HG02981 (cell line): Measurements from ENCODE around the gene BDNF.

Source experiments
- ATAC-seq: cut with Tn5 transposase; IDR thresholded peaks from one replicate; pipeline ENCODE4 v1.9.1; 2021; ENCODE audit warnings: mild to moderate bottlenecking, moderate library complexity; ENCODE audit not compliant: unreplicated experiment

Gene BDNF

GRCh38 chr11:27707676-27708075, 7.4 kb upstream of the BDNF start:
- no peak for ATAC-seq

GRCh38 chr11:27705873-27706820, 5.9 kb upstream of the BDNF start:
- ATAC-seq = peak; percentile 73

GRCh38 chr11:27703481-27703880, 3.2 kb upstream of the BDNF start:
- no peak for ATAC-seq

DNA sequence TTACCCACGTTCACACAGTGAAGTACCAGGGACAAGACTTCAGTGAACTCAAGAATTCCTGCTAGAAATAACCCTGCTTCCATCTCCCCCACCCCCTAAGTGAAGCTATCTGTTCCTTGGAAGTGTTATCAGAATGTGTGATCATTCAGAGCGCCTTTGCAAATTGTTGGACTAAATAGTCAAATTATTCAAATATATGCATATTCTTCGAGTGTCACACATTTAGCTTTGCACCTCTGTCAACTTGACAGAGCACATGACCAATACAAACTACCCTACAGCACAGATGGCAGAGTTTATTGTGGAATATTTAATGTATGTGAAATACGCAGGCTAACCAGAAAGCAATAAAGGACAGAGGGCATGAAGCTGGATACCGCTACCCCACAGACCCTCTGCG, 2.6 kb upstream of the BDNF start:
- ATAC-seq = no peak

GRCh38 chr11:27701355-27702105, 1.3 kb upstream of the BDNF start:
- ATAC-seq = no peak

GRCh38 chr11:27699926-27700350, 317 bp downstream of the BDNF start:
- ATAC-seq = no peak

- no peak for ATAC-seq
These were observed 871 bp downstream of the BDNF start for GRCh38 chr11:27699242-27699925.

DNA sequence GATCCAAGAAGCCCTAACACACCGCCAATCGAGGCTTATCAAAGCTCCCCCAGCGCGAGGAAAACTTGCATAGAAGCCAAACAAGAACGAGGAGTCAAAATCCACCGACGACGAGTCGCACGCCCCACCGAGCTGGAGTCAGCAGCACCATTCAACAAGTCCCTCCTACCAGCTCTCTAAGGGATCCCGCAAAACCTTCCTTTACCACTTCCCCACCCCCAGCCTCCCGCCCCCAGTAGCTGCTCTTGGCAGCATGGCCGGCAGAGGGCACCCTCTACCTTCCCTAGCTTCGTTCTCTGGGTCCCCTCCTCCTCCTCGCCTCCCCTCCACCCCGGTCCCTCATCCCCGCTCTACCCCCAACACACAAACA, 1.4 kb downstream of the BDNF start:
- ATAC-seq = peak; percentile 73

DNA sequence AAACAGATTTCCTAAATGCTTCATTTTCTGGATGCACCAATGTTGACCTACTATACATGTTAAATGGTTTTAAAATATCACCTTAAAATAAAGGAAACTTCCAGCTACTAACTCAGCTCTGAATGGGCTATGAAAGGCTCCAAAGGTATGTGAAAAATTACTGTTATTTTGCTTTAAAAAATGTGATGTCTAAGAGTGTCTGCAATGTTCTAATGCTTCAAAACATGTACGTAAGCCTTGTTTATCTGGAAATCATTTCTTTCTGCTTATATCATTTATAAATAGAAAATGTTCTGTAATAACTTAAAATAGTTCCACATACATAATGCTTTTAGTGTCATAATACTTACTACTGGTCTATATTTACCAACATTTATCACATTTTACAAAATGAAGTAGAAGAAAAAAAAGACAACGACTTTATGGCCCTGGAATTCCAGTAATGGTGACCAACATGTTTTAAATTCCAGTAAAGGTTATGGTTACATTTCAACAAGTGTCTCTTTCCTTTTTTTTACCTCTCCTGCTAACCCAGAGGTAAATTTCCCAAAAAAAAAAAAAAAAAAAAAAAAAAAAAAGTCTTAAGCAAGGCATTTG, 2.5 kb downstream of the BDNF start:
- no peak for ATAC-seq

DNA sequence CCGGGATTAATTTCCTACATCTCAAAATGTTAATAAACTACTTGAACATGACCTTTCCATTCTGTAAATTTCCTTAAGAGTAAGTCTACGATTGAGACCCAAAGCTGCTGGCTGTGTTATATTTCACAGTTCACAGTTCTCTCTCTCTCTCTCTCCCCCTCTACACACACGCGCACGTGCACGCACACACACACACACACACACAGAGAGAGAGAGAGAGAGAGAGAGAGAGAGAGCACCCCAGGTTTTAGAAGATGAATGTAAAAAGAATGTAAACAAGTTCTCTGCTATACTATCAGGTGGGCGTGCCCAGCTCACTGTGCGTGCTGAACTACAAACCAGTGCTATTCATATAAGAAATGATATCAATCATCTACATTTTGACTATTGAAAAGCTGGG, 3.3 kb downstream of the BDNF start:
- ATAC-seq = no peak

DNA sequence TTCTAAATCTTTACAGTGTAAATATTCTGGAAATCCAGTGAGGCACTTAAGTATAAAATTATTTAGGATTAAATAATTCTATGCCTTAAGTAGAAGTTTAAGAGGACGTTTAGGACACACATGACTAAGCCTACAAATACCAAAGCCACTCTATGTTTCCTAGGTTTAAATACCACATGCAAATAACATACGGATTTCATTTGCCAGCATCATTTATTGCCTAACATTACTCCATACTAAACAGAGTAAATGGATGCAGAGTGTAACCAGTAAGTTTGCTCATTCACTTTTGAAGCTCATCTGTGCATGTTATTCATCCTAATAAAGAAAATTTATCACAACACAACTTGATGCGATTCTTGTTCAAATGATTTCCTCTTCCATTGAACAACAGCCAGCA, 4.1 kb downstream of the BDNF start:
- ATAC-seq = no peak

DNA sequence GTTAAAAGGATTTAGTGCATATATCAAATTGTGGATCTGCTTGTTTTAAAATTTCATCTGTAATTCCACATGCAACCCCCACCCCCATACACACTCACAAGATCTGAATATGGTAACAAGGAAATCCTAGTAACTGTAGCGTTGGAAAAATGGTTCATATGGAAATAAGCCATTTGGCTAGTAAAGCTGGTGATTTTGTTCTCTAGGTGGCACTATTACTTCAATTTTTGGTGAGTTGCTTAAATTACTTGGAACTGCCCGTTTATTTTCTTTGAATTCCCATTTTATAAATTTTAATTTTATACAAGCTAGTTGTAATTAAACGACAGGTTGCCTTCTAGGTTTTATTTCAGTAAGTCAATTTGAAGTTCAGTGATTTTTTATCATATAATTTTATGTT, 5.3 kb downstream of the BDNF start:
- ATAC-seq = no peak

DNA sequence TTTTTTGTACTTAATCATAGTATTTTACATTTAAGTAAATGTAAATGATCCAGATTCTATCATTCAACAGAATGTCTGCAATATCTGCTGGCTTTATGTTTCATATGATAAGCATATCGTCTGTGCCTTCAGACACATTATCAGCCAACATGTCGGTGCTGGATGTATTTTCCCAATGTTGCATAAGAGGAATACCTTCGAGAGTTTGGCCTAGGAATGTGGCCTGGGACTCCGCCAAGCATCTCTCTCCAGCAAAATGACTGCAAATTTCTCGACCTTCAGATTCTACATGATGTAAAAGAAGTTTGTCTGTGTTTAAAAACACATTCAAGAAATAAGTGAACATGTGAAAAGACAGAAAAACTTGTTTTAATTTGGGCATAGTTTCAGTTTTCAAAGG, 6.9 kb downstream of the BDNF start:
- ATAC-seq = no peak

- no peak for ATAC-seq
These were observed 7.5 kb downstream of the BDNF start for GRCh38 chr11:27692781-27693180.

DNA sequence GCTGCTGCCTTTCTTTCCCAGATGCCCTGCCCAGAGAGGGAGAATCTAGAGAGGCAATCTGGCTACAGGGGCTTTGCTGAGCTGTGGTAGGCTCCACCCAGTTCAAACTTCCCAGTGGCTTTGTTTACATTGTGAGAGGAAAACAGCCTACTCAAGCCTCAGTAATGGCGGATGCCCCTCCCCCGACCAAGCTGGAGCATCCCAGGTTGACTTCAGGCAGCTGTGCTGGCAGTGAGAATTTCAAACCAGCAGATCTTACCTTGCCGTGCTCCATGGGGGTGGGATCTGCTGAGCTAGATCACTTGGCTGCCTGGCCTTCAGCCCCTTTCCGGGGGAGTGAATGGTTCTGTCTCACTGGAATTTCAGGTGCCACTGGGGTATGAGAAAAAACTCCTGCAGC, 12.2 kb downstream of the BDNF start:
- no peak for ATAC-seq

DNA sequence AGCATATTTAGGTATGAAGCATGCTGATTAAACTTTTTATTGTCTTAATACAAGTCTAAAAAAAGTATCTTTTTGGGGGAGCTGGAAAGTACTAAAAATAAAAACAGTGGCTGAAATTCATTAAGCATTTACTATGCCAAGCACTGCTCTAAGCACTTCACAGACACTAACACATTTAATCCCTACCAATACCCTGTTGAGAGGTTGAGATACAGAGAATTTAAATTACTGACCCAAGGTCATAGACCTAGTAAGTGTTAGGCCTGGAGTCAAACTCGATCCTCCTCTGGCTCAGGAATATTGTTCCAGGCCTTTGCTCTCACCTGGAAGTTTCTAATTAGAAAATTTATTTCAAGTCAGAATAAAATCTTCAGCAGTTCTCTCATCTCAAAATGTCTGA, 18.6 kb downstream of the BDNF start:
- no peak for ATAC-seq

DNA sequence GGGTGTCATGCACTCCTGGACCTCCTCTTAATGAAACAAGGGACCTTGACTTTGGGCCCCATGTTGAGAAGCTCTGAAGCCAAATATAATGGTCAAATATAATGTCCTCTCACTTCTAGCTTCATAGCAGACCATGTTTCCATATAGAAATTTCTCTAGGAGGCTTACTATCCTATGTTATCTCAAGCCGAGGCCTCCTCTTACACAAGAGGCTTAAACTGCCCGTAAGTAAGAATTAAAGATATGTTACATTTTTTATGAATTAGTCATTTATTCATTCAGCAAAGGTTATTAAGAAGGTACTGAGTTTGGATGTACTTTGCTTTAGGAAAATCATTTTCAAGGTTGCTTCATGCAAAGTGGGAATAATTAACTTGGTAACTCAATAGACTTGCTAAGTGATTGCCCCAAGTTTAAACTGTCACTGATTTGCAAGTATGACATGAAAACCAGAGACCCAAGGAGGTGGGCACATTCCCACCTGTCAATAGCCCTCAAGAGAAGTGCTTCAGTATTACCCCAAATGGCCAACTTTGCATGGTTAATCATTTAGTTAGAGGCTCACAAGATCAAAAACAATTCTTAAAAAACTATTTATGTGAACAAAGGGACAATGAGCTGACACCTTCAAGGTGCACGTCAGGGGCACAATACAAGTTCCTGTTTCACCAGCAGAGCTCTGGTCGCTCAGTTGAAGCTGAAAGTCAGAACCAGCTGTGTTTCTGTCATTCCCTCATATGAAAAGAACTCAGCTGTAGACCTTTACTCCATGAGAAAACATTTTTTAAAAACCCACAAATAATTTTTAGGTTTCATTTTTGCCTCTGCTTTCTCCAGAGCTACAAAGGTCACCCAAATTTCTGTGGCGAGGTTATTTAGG, 20.9 kb downstream of the BDNF start:
- no peak for ATAC-seq

- no peak for ATAC-seq
These were observed 22.0 kb downstream of the BDNF start for GRCh38 chr11:27678242-27678641.

GRCh38 chr11:27677108-27677507, 23.1 kb downstream of the BDNF start:
- ATAC-seq = no peak

DNA sequence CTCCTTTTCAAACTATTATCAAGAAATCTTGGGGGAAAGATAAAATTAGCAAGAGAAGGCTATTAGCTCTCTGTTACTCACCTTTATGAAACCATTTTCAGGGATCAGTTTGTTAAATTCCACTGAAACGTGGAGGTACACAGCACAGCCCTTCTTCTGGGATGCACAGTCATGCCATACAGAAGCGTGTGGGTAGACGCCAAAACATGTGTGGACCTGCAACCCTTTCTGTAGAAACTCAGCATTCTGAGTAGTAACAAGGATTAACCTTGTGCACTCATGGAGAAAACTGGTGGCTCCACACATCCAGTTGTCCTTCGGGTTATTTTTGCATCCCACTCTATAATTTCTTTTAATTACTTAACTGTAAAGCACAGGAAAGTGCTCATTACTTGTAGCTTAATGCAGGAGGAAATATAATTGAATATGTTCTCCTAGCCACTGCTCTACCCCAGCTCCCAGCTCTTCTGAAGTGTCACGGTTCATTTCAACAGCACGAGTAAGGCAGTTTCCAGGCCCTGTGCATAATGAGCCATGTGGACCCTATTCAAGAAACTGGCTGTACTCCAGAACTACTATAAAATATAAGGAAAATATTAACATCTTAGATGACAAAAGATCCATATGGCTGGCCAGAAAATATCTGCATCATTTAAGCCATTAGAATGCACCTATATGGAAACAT, 26.1 kb downstream of the BDNF start:
- no peak for ATAC-seq
